ENCODE data around the gene PALS1. TPM values are rescaled to one million over a fixed set of nuclear protein-coding genes. Genes with fewer than 3 reads are reported as not detected.
A peak's percentile ranks its signal among the peaks of the same experiment; 100 is the strongest.
"Not testable (repeated sequence)": the region's sequence is repeated elsewhere in the genome, so short reads cannot be mapped to it uniquely, and the experiment has no call there.

PALS1 gene
- total RNA-seq, 1 donor from 2014 or later, result 30.1 TPM

DNA sequence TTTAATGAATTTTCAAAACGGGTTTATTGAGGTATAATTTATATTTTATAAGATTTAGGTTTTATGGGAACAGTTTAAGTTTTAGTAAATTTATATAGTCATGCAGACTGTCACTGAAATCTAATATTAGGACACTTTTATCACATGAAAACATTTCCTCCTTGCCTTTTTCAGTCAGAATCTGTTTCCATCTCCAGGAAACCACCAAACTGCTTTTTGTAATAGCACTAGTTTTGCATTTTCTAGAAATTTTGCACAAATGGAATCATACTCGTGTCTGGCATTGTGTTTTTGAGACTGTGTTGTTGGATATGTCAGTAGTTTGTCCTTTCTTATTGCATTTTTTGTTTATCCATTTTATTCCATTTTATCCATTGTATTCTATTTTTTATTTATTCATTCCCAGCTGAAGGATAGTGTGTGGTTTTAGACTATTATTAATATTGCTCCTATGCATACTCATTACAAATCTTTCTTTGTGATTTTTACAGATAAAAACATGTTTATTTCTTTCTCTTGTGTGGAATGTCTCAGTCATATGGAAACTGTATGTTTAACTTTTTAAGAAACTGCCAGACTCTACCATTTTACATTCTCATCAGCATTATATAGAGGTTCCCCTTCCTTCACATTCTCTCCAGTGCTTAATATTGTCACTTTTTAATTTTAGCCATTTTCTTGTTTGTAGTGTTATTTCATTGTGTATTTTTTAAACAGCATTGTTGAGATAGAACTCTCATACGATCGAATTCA lies 26.5 kb downstream of the PALS1 start:
- DNase-seq (ENCODE audit: low spot score, unreplicated experiment), result no peak
- no peak overlapping the region for H3K4me3 Mint-ChIP-seq (ENCODE audit: low read depth)
- H3K27me3 Mint-ChIP-seq, result no peaks in the 10 kb centered on the region
- no peaks in the 10 kb centered on the region for H3K9me3 Mint-ChIP-seq (ENCODE audit: low read depth)
- peaks cover 32% of the 10 kb centered on the region for H3K4me1 Mint-ChIP-seq (ENCODE audit: low read depth)
- TF ChIP-seq, protein P1, sequence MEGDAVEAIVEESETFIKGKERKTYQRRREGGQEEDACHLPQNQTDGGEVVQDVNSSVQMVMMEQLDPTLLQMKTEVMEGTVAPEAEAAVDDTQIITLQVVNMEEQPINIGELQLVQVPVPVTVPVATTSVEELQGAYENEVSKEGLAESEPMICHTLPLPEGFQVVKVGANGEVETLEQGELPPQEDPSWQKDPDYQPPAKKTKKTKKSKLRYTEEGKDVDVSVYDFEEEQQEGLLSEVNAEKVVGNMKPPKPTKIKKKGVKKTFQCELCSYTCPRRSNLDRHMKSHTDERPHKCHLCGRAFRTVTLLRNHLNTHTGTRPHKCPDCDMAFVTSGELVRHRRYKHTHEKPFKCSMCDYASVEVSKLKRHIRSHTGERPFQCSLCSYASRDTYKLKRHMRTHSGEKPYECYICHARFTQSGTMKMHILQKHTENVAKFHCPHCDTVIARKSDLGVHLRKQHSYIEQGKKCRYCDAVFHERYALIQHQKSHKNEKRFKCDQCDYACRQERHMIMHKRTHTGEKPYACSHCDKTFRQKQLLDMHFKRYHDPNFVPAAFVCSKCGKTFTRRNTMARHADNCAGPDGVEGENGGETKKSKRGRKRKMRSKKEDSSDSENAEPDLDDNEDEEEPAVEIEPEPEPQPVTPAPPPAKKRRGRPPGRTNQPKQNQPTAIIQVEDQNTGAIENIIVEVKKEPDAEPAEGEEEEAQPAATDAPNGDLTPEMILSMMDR (IDR thresholded peaks at IDR 0.05; ENCODE audit: unreplicated experiment), result no peak
- peak overlapping the region; percentile 9 for H3K27ac Mint-ChIP-seq
- peaks cover 4% of the 10 kb centered on the region for H3K36me3 Mint-ChIP-seq (ENCODE audit: insufficient read depth)

DNA sequence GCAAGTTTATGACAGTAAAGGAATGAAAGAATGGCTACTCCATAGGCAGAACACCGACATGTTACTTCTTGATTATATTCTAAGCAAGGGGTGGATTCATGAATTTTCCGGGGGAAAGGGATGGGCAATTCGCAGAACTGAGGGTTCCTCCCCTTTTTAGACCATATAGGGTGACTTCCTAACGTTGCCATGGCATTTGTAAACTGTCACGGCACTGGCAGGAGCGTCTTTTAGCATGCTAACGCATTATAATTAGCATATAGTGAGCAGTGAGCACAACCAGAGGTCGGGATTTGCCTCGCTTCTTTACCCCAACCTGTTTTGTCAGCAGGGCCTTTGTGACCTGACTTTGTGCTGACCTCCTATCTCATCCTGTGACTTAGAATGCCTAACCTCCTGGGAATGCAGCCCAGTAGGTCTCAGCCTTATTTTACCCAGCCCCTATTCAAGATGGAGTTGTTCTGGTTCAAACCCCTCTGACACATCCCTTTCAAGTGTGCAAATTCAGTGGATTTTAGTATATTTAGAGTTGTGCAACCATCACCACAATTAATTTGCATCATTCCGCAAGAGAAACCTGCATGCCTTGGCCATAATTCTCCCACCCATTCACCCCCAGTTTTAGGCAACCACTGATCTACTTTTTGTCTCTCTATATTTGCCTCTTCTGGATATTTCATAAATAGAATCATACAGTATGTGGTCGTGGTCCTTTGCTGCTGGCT lies 27.4 kb downstream of the PALS1 start:
- Mint-ChIP-seq H3K36me3 (ENCODE audit: insufficient read depth) (peaks cover 8% of the 10 kb centered on the region), H3K27me3 (no peaks in the 10 kb centered on the region), H3K27ac (peak overlapping the region; percentile 33), H3K9me3 (ENCODE audit: low read depth) (no peaks in the 10 kb centered on the region), H3K4me3 (ENCODE audit: low read depth) (no peak overlapping the region), H3K4me1 (ENCODE audit: low read depth) (peaks cover 31% of the 10 kb centered on the region)
- TF ChIP-seq, protein P1 (IDR thresholded peaks at IDR 0.05; ENCODE audit: unreplicated experiment), result no peak
- no peak for DNase-seq (ENCODE audit: low spot score, unreplicated experiment)

DNA sequence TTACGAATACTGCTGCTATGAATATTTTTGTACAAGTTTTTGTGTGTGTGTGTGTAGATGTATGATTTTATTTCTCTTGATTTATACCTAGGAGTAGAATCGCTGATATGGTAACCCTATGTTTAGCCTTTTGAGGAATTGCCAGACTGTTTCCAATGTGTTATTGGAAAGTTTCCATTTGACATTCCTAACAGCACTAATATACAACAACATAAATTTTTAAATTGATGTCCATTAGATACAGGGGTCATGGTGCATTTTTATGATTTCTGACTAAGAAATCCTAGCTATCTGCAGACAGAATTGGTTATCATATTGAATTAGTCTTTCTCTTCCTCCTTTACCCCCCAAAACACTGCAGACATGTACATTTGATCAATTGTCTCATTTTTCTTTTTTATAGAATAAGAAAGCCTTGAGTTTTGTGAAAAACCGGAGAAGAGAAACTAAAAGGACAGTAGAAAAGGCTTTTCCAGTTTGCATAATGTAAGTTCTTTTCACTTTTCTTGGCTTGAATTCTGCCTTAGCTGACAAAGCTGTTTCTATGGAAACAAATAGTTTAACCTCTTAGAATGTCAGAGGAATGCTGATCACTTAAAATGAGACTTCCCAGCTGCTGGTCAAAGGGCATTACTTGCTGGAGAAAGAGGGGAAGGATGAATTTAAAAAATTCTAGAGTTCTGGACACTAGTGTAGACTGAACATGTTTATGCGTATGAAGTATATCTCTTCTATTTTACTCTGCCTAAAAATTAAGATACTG lies 28.2 kb downstream of the PALS1 start:
- H3K27ac Mint-ChIP-seq, result peak overlapping the region; percentile 92
- DNase-seq (ENCODE audit: low spot score, unreplicated experiment), result no peak

DNA sequence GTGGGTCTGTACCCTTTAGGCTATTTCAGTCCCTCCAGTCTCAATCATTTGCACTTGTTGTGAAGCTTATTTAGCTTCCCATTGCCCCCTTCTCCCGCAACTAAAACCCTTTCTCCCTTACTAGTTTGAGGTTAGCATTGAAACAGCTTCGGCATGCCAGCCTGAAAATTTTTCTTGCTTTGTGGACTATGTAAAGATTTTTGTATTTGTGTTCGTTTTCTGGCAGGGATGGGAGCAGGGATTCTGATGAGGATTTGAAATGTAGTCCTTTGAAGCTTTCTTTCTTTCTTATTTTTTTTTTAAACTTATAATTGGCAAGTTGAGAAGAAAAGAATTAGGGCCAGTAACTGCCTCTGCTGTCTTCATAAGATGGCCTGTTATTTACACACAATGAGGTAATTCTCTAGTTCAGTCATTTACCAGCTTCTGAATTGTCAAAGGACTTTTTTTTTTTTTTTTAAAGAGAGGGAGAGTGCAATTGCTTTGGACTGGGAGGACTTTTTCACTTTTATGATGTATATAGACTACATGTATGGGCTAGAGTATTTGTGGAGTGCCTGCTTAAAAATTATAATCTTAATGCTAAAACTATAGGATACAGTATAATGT lies 29.0 kb downstream of the PALS1 start:
- no peaks in the 10 kb centered on the region for H3K27me3 Mint-ChIP-seq
- no peaks in the 10 kb centered on the region for H3K9me3 Mint-ChIP-seq (ENCODE audit: low read depth)
- no peak overlapping the region for H3K4me3 Mint-ChIP-seq (ENCODE audit: low read depth)
- H3K27ac Mint-ChIP-seq, result peak overlapping the region; percentile 92
- H3K4me1 Mint-ChIP-seq (ENCODE audit: low read depth), result peaks cover 31% of the 10 kb centered on the region
- no peak for DNase-seq (ENCODE audit: low spot score, unreplicated experiment)
- TF ChIP-seq, protein P1 (IDR thresholded peaks at IDR 0.05; ENCODE audit: unreplicated experiment), result no peak
- H3K36me3 Mint-ChIP-seq (ENCODE audit: insufficient read depth), result peaks cover 17% of the 10 kb centered on the region

More for the DNA sequence above, 28.2 kb downstream of the PALS1 start:
- Mint-ChIP-seq H3K27me3 (no peaks in the 10 kb centered on the region), H3K4me1 (ENCODE audit: low read depth) (peaks cover 31% of the 10 kb centered on the region), H3K9me3 (ENCODE audit: low read depth) (no peaks in the 10 kb centered on the region), H3K36me3 (ENCODE audit: insufficient read depth) (peaks cover 12% of the 10 kb centered on the region), H3K4me3 (ENCODE audit: low read depth) (no peak overlapping the region)
- TF ChIP-seq, protein P1 (IDR thresholded peaks at IDR 0.05; ENCODE audit: unreplicated experiment), result no peak

DNA sequence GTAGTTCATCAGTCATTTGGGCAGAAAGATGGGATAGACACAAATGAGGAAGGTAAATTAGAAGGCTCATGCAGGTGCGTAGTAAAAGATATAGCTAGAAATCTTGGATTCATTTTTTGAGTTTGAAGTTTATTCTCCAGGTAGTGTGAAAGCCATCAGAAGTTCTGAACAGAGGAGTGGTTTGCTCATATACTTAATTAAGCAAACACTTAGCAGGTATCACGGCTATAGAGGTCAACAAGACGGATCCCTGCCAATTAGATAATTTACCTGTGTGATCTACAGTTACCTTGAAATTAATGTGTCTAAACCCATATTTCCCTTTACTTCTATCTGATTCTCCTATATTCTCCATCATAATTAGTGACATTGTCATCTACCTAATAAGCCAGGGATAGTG lies 29.7 kb downstream of the PALS1 start:
- Mint-ChIP-seq H3K4me1 (ENCODE audit: low read depth) (peaks cover 31% of the 10 kb centered on the region), H3K9me3 (ENCODE audit: low read depth) (no peaks in the 10 kb centered on the region), H3K27me3 (no peaks in the 10 kb centered on the region), H3K36me3 (ENCODE audit: insufficient read depth) (peaks cover 19% of the 10 kb centered on the region), H3K27ac (peak overlapping the region; percentile 92), H3K4me3 (ENCODE audit: low read depth) (no peak overlapping the region)
- TF ChIP-seq, protein P1 (IDR thresholded peaks at IDR 0.05; ENCODE audit: unreplicated experiment), result no peak
- DNase-seq (ENCODE audit: low spot score, unreplicated experiment), result no peak

DNA sequence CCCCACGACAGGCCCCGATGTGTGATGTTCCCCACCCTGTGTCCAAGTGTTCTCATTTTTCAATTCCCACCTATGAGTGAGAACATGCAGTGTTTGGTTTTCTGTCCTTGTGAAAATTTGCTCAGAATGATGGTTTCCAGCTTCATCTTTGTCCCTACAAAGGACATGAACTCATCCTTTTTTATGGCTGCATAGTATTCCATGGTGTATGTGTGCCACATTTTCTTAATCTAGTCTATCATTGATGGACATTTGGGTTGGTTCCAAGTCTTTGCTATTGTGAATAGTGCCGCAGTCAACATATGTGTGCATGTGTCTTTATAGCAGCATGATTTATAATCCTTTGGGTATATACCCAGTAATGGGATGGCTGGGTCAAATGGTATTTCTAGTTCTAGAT lies 32.0 kb downstream of the PALS1 start:
- Mint-ChIP-seq H3K36me3 (ENCODE audit: insufficient read depth) (peaks cover 21% of the 10 kb centered on the region), H3K4me1 (ENCODE audit: low read depth) (peaks cover 28% of the 10 kb centered on the region)
- H3K9me3 Mint-ChIP-seq (ENCODE audit: low read depth); DNase-seq (ENCODE audit: low spot score, unreplicated experiment); H3K4me3 Mint-ChIP-seq (ENCODE audit: low read depth); H3K27ac Mint-ChIP-seq; H3K27me3 Mint-ChIP-seq: not testable (repeated sequence)

All from progenitor cell of endocrine pancreas (in vitro differentiated cells).